Measurements from ENCODE around the gene ASB9. TPM values are rescaled to one million over a fixed set of nuclear protein-coding genes. Genes with fewer than 3 reads are reported as not detected.

ASB9 gene
- total and polyA plus RNA-seq, 9 of the 15 experiments (the other 6 are each of a cell fraction or from before 2014, with no cell fraction given), result 0.27 to 1.7 (median 0.96) TPM

DNA sequence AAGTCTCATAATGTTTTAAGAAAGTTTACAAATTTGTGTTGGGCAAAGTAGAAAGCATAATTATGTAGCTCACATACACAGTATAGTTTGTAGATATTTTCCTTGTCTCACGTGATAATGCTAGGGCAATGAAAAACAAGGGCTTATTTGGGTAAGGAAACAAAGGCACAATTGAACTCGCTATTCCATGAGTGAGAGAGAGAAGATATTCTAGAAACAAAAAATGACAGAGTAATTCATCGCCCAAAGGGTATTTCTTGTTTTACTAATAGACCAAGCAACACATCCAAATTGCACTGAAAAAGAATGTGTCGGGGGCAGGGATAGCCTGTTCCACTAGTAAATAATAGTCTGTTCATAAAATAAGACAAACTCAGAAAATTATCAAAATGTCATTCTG lies 49.2 kb upstream of the ASB9 start:
- CTCF ChIA-PET (ENCODE audit: low intra/inter-chr PET ratio), result no interaction called here
- H3K4me1 ChIP-seq (replicated peaks in 1 of 2; ENCODE audit: control insufficient read depth in 2 of 2, insufficient read depth in 2 of 2, low read length in 2 of 2), result no peaks in the 10 kb centered on the region
- DNase-seq (ENCODE audit: extremely low read depth in 1 of 4, low spot score in 3 of 4), result no peak
- no peaks in the 10 kb centered on the region for H3K9me1 ChIP-seq (ENCODE audit: control insufficient read depth, insufficient read depth, low read length)
- no peak for ATAC-seq
- no peak for TF ChIP-seq RBFOX2 (IDR thresholded peaks at IDR 0.05; ENCODE audit: low read depth, low read length)
- no peak for TF ChIP-seq KLF1 (tag; IDR thresholded peaks at IDR 0.05)
- TF ChIP-seq CUX1 (CRISPR knock-in tag; IDR thresholded peaks at IDR 0.05), result no peak
- TF ChIP-seq SMARCA4 (IDR thresholded peaks at IDR 0.05), result no peak
- TF ChIP-seq ELF2 (CRISPR knock-in tag; IDR thresholded peaks at IDR 0.05), result no peak
- TF ChIP-seq ETV6 (IDR thresholded peaks at IDR 0.05; ENCODE audit: borderline replicate concordance in 1 of 2, low read depth in 2 of 2, low read length in 1 of 2), result no peak
- no peak for TF ChIP-seq ETV6 (CRISPR knock-in tag; IDR thresholded peaks at IDR 0.05; ENCODE audit: borderline replicate concordance)
- no peak for TF ChIP-seq ZFP30 (CRISPR knock-in tag; IDR thresholded peaks at IDR 0.05; ENCODE audit: borderline replicate concordance)
- no peak for TF ChIP-seq ZC3H11A (IDR thresholded peaks at IDR 0.05; ENCODE audit: low read depth, low read length)
- no peak for TF ChIP-seq VEZF1 (CRISPR knock-in tag; IDR thresholded peaks at IDR 0.05)
- in situ Hi-C loops (cut with MboI), result no loop called here
- H2AFZ ChIP-seq (ENCODE audit: low read depth, low read length), result no peak overlapping the region
- H3K36me3 ChIP-seq (ENCODE audit: control insufficient read depth, insufficient read depth, low read length), result peaks cover 35% of the 10 kb centered on the region; the same call in 2 of the 3 replicates
- H3K4me3 ChIP-seq, result no peak overlapping the region
- POLR2A ChIA-PET, result no interaction called here
- no peaks in the 10 kb centered on the region for H3K9me3 ChIP-seq (replicated peaks; ENCODE audit: control insufficient read depth, insufficient read depth, low read depth, low read length)
- no peaks in the 10 kb centered on the region for H3K27me3 ChIP-seq (ENCODE audit: control insufficient read depth in 2 of 2, insufficient read depth in 2 of 2, low read length in 2 of 2)
- no peaks in the 10 kb centered on the region for H4K20me1 ChIP-seq (replicated peaks; ENCODE audit: control insufficient read depth, insufficient read depth, low read length)
- no peaks in the 10 kb centered on the region for H3K79me2 ChIP-seq (ENCODE audit: control insufficient read depth, insufficient read depth, low read length)
- 96% methylated on average over 4 of the region's 4 CpGs for WGBS (ENCODE audit: insufficient coverage, low coverage, missing lambda C conversion rate)
- H3K27ac ChIP-seq (ENCODE audit: extremely low read depth, low read depth, low read length), result no peak overlapping the region
- BruUV-seq (replicated peaks), result no TSS peak
- no peak overlapping the region for H3K4me2 ChIP-seq (ENCODE audit: insufficient read depth, low read length)
- FAIRE-seq, result no peak
- intact Hi-C loops (cut with micrococcal nuclease), result no loop called here
- no peak overlapping the region for H3K9ac ChIP-seq (ENCODE audit: insufficient read depth in 1 of 2, low read depth in 2 of 2, low read length in 2 of 2)

All from K562 (cell line).